GM23248 (cell line): ENCODE data around the gene C1QTNF3. TPM values are rescaled to one million over a fixed set of nuclear protein-coding genes. Genes with fewer than 3 reads are reported as not detected.

Experiments
- DNase-seq: peaks from one replicate; pipeline ENCODE4 v3.0.0-alpha.2; 2015
- H2AFZ ChIP-seq: fragments of 200-600 bp; sonication (generic); 2 replicates; pipeline ENCODE4 v1.6.1; 2016; ENCODE audit warnings: antibody characterized with exemption
- H3F3A ChIP-seq: fragments of 200-600 bp; sonication (generic); 2 replicates; pipeline ENCODE4 v1.6.1; 2016; ENCODE audit warnings: mild to moderate bottlenecking, antibody characterized with exemption, mixed run types; ENCODE audit not compliant: insufficient read depth
- H3K27ac ChIP-seq: fragments of 200-600 bp; sonication (generic); 2 replicates; pipeline ENCODE4 v1.5.1; 2016; ENCODE audit warnings: mild to moderate bottlenecking
- H3K27me3 ChIP-seq: fragments of 200-600 bp; sonication (generic); replicated peaks from 2 replicates; pipeline ENCODE4 v1.6.1; 2016; ENCODE audit warnings: mild to moderate bottlenecking; ENCODE audit not compliant: insufficient read depth
- H3K36me3 ChIP-seq: fragments of 200-600 bp; sonication (generic); 2 replicates; pipeline ENCODE4 v1.6.1; 2016; ENCODE audit warnings: low read depth, mild to moderate bottlenecking
- H3K4me1 ChIP-seq: fragments of 200-600 bp; sonication (generic); 2 replicates; pipeline ENCODE4 v1.6.1; 2016; ENCODE audit warnings: mild to moderate bottlenecking; ENCODE audit not compliant: insufficient read depth
- H3K4me2 ChIP-seq: fragments of 200-600 bp; sonication (generic); one replicate; pipeline ENCODE4 v1.6.1; 2016; ENCODE audit warnings: mild to moderate bottlenecking; ENCODE audit not compliant: unreplicated experiment
- H3K4me3 ChIP-seq: fragments of 200-600 bp; sonication (generic); 2 replicates; pipeline ENCODE4 v1.5.1; 2016; ENCODE audit warnings: mild to moderate bottlenecking
- H3K79me2 ChIP-seq: fragments of 200-600 bp; sonication (generic); 2 replicates; pipeline ENCODE4 v1.6.1; 2016; ENCODE audit warnings: mild to moderate bottlenecking; ENCODE audit not compliant: insufficient read depth
- H3K9ac ChIP-seq: fragments of 200-600 bp; sonication (generic); 2 replicates; pipeline ENCODE4 v1.6.1; 2016; ENCODE audit warnings: mild to moderate bottlenecking
- H3K9me2 ChIP-seq: fragments of 200-600 bp; sonication (generic); 2 replicates; pipeline ENCODE4 v1.6.1; 2016; ENCODE audit warnings: mixed run types, mild to moderate bottlenecking, moderate library complexity; ENCODE audit not compliant: insufficient read depth
- H3K9me3 ChIP-seq: fragments of 200-600 bp; sonication (generic); one replicate; pipeline ENCODE4 v1.6.1; 2017; ENCODE audit warnings: low read depth
- H4K20me1 ChIP-seq: fragments of 200-600 bp; sonication (generic); 2 replicates; pipeline ENCODE4 v1.6.0; 2016; ENCODE audit not compliant: insufficient read depth
- EZH2 ChIP-seq: fragments of 200-600 bp; sonication (generic); IDR thresholded peaks from 2 replicates; pipeline ENCODE4 v1.6.1; 2018; ENCODE audit warnings: antibody characterized with exemption, mild to moderate bottlenecking; ENCODE audit not compliant: insufficient read depth, poor library complexity, severe bottlenecking
- EZH2phosphoT487 ChIP-seq: fragments of 200-600 bp; sonication (generic); IDR thresholded peaks from 2 replicates; pipeline ENCODE4 v1.6.1; 2018; ENCODE audit warnings: antibody characterized with exemption, moderate library complexity, mild to moderate bottlenecking, low read depth; ENCODE audit not compliant: insufficient read depth
- WGBS, 2 experiments: methylation state at CpG; one replicate each; pipeline ENCODE4 v1.1.6; 2015 to 2017; ENCODE audit warnings: low lambda C conversion rate in 2 of 2, low coverage in 1 of 2; ENCODE audit errors: missing lambda C conversion rate in 2 of 2; 5-methylcytosine and 5-hydroxymethylcytosine counted together
- in situ Hi-C: fragments of 300-500 bp; cut with MboI; formaldehyde crosslinking; loops from 2 replicates; pipeline ENCODE4 v1.15.0; 2020
- polyA plus RNA-seq: library from polyadenylated mRNA; unstranded; fragments of >200 nt; fragmentation: Nextera tagmentation; extraction: Ambion mirVana; gene quantifications from 2 replicates; pipeline ENCODE4 v1.2.1, GENCODE V29; 2016
- total RNA-seq: library from RNA; depleted of rRNA; stranded (reverse); fragments of >200 nt; shearing (Covaris generic); gene quantifications from 2 replicates; pipeline ENCODE4 v1.2.3, GENCODE V29; 2014

C1QTNF3 gene
- total and polyA plus RNA-seq, 2 experiments from 2014 or later, result 0.11 to 0.58 TPM

DNA sequence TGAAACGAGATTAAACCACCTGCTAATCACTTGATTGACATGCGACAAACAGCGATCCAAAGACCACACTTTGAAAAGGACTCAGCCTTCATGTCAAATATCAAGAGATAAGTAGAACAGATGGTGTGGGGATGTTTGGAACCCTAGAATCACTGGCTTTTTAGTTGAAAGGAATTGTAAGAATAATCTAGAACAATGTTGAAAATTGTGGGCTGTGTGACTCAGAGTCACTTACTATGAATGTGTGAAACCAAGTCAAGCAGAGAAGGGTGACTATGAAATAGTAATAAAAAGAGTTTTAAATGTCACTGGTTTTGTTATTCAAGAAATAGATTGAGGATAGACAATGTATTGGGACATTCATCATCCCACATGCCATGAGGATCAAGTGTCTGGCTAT, 14.1 kb upstream of the C1QTNF3 start:
- Histone ChIP-seq H3K4me3 (no peak overlapping the region), H3K9me3 (no peaks in the 10 kb centered on the region), H3K27ac (no peak overlapping the region), H3K9ac (no peak overlapping the region), H3F3A (peaks cover 26% of the 10 kb centered on the region), H3K9me2 (no peaks in the 10 kb centered on the region; the same call in 1 of the 2 replicates), H3K79me2 (no peaks in the 10 kb centered on the region), H3K36me3 (no peaks in the 10 kb centered on the region), H3K27me3 (no peaks in the 10 kb centered on the region), H3K4me1 (peaks cover 23% of the 10 kb centered on the region), H4K20me1 (no peaks in the 10 kb centered on the region), H2AFZ (no peak overlapping the region), H3K4me2 (no peak overlapping the region)
- TF ChIP-seq EZH2phosphoT487 (no peak), EZH2 (no peak)
- 93 to 97% methylated on average over 3 of the region's 3 CpGs for WGBS, 2 experiments
- in situ Hi-C loops, result no loop called here
- no peak for DNase-seq

DNA sequence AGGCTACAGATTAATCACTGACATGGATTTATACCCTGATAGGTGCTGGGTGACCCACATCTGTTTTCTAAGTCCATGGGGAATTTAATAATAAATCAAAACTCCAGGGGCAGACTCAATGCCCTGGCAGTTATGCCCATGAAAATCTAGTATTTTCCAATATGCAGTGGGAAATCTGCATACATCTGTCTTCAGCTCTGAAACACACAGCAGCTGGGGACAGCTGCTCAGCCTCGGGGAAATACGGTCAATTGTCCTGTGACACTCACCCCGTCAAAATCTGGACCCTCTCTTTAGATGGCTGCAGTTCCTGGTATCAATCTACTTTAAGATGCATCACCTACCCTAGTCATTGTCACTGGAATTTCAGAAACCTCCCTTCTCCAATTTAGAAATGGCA, 12.7 kb upstream of the C1QTNF3 start:
- H3K79me2 ChIP-seq, result no peaks in the 10 kb centered on the region
- no peak for DNase-seq
- no peaks in the 10 kb centered on the region for H3K27me3 ChIP-seq
- WGBS, 2 experiments, result 92 to 94% methylated on average over 3 of the region's 3 CpGs
- H3K4me2 ChIP-seq, result no peak overlapping the region
- H4K20me1 ChIP-seq, result no peaks in the 10 kb centered on the region
- no peaks in the 10 kb centered on the region for H3K36me3 ChIP-seq
- no peak overlapping the region for H2AFZ ChIP-seq
- TF ChIP-seq EZH2phosphoT487 (no peak), EZH2 (no peak)
- peaks cover 4% of the 10 kb centered on the region; the same call in 1 of the 2 replicates for H3K9me2 ChIP-seq
- H3K9me3 ChIP-seq, result no peaks in the 10 kb centered on the region
- in situ Hi-C loops, result no loop called here
- peaks cover 37% of the 10 kb centered on the region for H3F3A ChIP-seq
- no peak overlapping the region for H3K4me3 ChIP-seq
- H3K27ac ChIP-seq, result no peak overlapping the region
- H3K9ac ChIP-seq, result no peak overlapping the region
- H3K4me1 ChIP-seq, result peaks cover 35% of the 10 kb centered on the region

DNA sequence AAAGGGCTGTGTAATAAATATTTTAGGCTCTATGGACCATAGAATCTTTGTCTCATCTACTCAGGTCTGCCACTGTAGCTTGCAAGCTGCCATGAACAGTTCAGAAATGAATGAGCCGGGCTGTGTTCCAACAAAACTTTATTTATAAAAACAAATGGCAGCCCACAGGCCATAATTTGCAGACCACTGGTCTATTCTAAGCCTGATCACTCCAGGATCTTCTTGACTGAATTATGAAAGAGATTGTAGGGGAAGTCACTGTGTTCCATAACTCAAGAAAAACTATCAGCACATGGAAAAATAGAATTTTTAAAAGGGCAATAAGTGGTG, 11.4 kb upstream of the C1QTNF3 start:
- H3K4me1 ChIP-seq, result peaks cover 35% of the 10 kb centered on the region
- H3K36me3 ChIP-seq, result no peaks in the 10 kb centered on the region
- no peaks in the 10 kb centered on the region for H3K9me3 ChIP-seq
- H2AFZ ChIP-seq, result peak overlapping the region; percentile 28; the same call in 1 of the 2 replicates
- H3K4me3 ChIP-seq, result no peak overlapping the region
- 96 to 100% methylated on average over 1 of the region's 1 CpG for WGBS, 2 experiments
- in situ Hi-C loops, result no loop called here
- H3K79me2 ChIP-seq, result no peaks in the 10 kb centered on the region
- H3K27me3 ChIP-seq, result no peaks in the 10 kb centered on the region
- peaks cover 37% of the 10 kb centered on the region for H3F3A ChIP-seq
- no peak overlapping the region for H3K4me2 ChIP-seq
- TF ChIP-seq EZH2 (no peak), EZH2phosphoT487 (no peak)
- H3K9me2 ChIP-seq, result peaks cover 5% of the 10 kb centered on the region; the same call in 1 of the 2 replicates
- DNase-seq, result no peak
- H3K27ac ChIP-seq, result peak overlapping the region; percentile 84
- H3K9ac ChIP-seq, result no peak overlapping the region
- H4K20me1 ChIP-seq, result no peaks in the 10 kb centered on the region

DNA sequence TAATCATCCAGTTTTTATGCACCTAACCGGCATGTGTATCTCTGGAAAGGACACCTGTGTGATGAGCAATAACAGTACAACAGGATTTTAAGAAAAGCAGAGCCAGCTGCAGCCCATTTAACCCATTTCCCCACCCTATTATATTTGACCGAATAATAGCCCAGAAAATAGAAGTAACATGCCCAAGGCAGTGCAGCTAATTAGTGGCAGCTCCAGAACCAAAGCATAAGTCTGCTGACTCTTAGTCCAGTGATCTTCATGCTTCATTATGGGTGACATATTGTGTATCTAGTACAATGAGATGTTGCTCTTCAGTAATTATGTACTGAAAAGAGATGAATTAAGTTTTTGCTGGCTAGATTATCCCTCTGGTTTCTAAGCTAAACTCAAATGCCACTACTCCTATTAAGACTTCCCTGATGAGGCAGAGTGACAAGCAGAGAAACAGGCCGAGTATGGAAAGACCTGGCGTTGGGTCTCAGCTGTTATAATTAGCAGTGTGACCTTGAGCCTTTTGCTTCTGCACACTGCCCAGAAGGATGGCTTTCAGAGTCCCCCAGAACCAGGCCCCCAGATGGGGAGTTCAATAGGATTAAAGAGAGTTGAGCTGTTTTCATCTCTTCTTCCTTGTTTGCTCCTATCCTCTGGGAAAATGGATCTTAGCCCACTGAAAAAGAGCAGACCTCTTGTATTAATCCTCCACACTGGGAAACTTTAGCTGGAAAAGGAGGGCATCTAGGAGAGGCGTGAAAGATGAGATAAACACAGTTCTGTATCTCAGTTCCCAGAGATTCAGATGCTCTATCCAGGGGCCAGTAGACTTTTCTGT, 10.8 kb upstream of the C1QTNF3 start:
- peak overlapping the region; percentile 84 for H3K27ac ChIP-seq

More for the DNA sequence above, 10.8 kb upstream of the C1QTNF3 start:
- DNase-seq, result peak; percentile 41
- Histone ChIP-seq H3K9me3 (no peaks in the 10 kb centered on the region), H4K20me1 (no peaks in the 10 kb centered on the region), H3K4me2 (peak overlapping the region; percentile 59), H3K27me3 (no peaks in the 10 kb centered on the region), H3K9me2 (peaks cover 5% of the 10 kb centered on the region; the same call in 1 of the 2 replicates), H3K79me2 (no peaks in the 10 kb centered on the region), H3F3A (peaks cover 37% of the 10 kb centered on the region), H3K9ac (no peak overlapping the region), H3K36me3 (no peaks in the 10 kb centered on the region), H3K4me1 (peaks cover 35% of the 10 kb centered on the region), H2AFZ (peak overlapping the region; percentile 28), H3K4me3 (peak overlapping the region; percentile 12; the same call in 1 of the 2 replicates)
- TF ChIP-seq EZH2 (no peak), EZH2phosphoT487 (no peak)
- 57 to 62% methylated on average over 5 of the region's 5 CpGs for WGBS, 2 experiments
- in situ Hi-C loops, result no loop called here
